WTC11 (cell line): ENCODE data around the gene ABHD16A. TPM values are rescaled to one million over a fixed set of nuclear protein-coding genes. Genes with fewer than 3 reads are reported as not detected.

Experiments used
- ATF1 ChIP-seq: sonication (generic); formaldehyde crosslinking; IDR thresholded peaks from 2 replicates; pipeline ENCODE4 v1.8.1; 2023; ENCODE audit warnings: mild to moderate bottlenecking, moderate library complexity, missing genetic modification reagents
- CREB1 ChIP-seq: sonication (generic); formaldehyde crosslinking; IDR thresholded peaks from 2 replicates; pipeline ENCODE4 v1.8.0; 2023; ENCODE audit warnings: mild to moderate bottlenecking, missing genetic modification reagents
- ELF4 ChIP-seq: sonication (generic); formaldehyde crosslinking; IDR thresholded peaks from 2 replicates; pipeline ENCODE4 v1.8.1; 2022; ENCODE audit warnings: low read depth, mild to moderate bottlenecking, moderate library complexity, missing genetic modification reagents
- FOXK1 ChIP-seq: sonication (generic); formaldehyde crosslinking; IDR thresholded peaks from 2 replicates; pipeline ENCODE4 v1.8.0; 2022; ENCODE audit warnings: mild to moderate bottlenecking, moderate library complexity, missing genetic modification reagents
- FOXP1 ChIP-seq: sonication (generic); formaldehyde crosslinking; IDR thresholded peaks from 2 replicates; pipeline ENCODE4 v1.8.0; 2022; ENCODE audit warnings: missing genetic modification reagents, mild to moderate bottlenecking, moderate library complexity, borderline replicate concordance
- GRHL2 ChIP-seq: fragments of 250-450 bp; sonication (Bioruptor Pico); IDR thresholded peaks from 2 replicates; pipeline ENCODE4 v1.8.0; 2022; ENCODE audit warnings: mild to moderate bottlenecking, moderate library complexity; ENCODE audit not compliant: insufficient replicate concordance, severe bottlenecking
- NFE2L1 ChIP-seq: sonication (generic); formaldehyde crosslinking; IDR thresholded peaks from 2 replicates; pipeline ENCODE4 v1.8.1; 2023; ENCODE audit warnings: missing genetic modification reagents
- NFYB ChIP-seq: sonication (generic); formaldehyde crosslinking; conservative IDR thresholded peaks from 2 replicates; pipeline ENCODE4 v1.8.0; 2022; ENCODE audit warnings: low read depth, missing genetic modification reagents
- NR2C2 ChIP-seq: sonication (generic); formaldehyde crosslinking; IDR thresholded peaks from 2 replicates; pipeline ENCODE4 v1.8.0; 2022; ENCODE audit warnings: mild to moderate bottlenecking, missing genetic modification reagents
- SMAD4 ChIP-seq: sonication (generic); formaldehyde crosslinking; IDR thresholded peaks from 2 replicates; pipeline ENCODE4 v1.8.0; 2022; ENCODE audit warnings: mild to moderate bottlenecking, missing genetic modification reagents
- SP1 ChIP-seq: sonication (generic); formaldehyde crosslinking; conservative IDR thresholded peaks from 2 replicates; pipeline ENCODE4 v1.8.1; 2022; ENCODE audit warnings: missing genetic modification reagents
- TEAD1 ChIP-seq: sonication (generic); formaldehyde crosslinking; IDR thresholded peaks from 2 replicates; pipeline ENCODE4 v1.8.0; 2022; ENCODE audit warnings: mild to moderate bottlenecking, missing genetic modification reagents
- TEAD4 ChIP-seq: sonication (generic); formaldehyde crosslinking; IDR thresholded peaks from 2 replicates; pipeline ENCODE4 v1.8.0; 2022; ENCODE audit warnings: mild to moderate bottlenecking, missing genetic modification reagents
- ZNF232 ChIP-seq: sonication (generic); formaldehyde crosslinking; IDR thresholded peaks from 2 replicates; pipeline ENCODE4 v1.8.0; 2022; ENCODE audit warnings: mild to moderate bottlenecking, missing genetic modification reagents
- ZNF263 ChIP-seq: sonication (generic); formaldehyde crosslinking; IDR thresholded peaks from 2 replicates; pipeline ENCODE4 v1.8.1; 2022; ENCODE audit warnings: low read depth, mild to moderate bottlenecking, moderate library complexity, missing genetic modification reagents
- ZNF416 ChIP-seq: fragments of 250-450 bp; sonication (Bioruptor Pico); IDR thresholded peaks from 2 replicates; pipeline ENCODE4 v1.9.0; 2021; ENCODE audit warnings: mild to moderate bottlenecking, inconsistent platforms
- total RNA-seq: library from RNA; stranded (reverse); gene quantifications from 3 replicates; pipeline ENCODE4 v1.2.3, GENCODE V29; 2021
- TF ChIP-seq, protein P1 (sequence below): sonication (generic); formaldehyde crosslinking; IDR thresholded peaks from 2 replicates; pipeline ENCODE4 v1.8.1; 2022; ENCODE audit warnings: low read depth, missing genetic modification reagents, borderline replicate concordance
- TF ChIP-seq, protein P2 (sequence below): sonication (generic); formaldehyde crosslinking; IDR thresholded peaks from 2 replicates; pipeline ENCODE4 v1.8.1; 2022; ENCODE audit warnings: low read depth, mild to moderate bottlenecking, moderate library complexity, missing genetic modification reagents, borderline replicate concordance
- TF ChIP-seq, protein P3 (sequence below): sonication (generic); formaldehyde crosslinking; IDR thresholded peaks from 2 replicates; pipeline ENCODE4 v1.8.1; 2023; ENCODE audit warnings: mild to moderate bottlenecking, missing genetic modification reagents, borderline replicate concordance
- TF ChIP-seq, protein P4 (sequence below): fragments of 250-450 bp; sonication (Bioruptor Pico); conservative IDR thresholded peaks from 2 replicates; pipeline ENCODE4 v1.9.0; 2021; ENCODE audit warnings: mild to moderate bottlenecking
- TF ChIP-seq, protein P5 (sequence below): sonication (generic); formaldehyde crosslinking; IDR thresholded peaks from 2 replicates; pipeline ENCODE4 v1.8.1; 2023; ENCODE audit warnings: mild to moderate bottlenecking, missing genetic modification reagents
- TF ChIP-seq, protein P6 (sequence below): sonication (generic); formaldehyde crosslinking; IDR thresholded peaks from 2 replicates; pipeline ENCODE4 v1.8.0; 2022; ENCODE audit warnings: missing genetic modification reagents
- TF ChIP-seq, protein P7 (sequence below): sonication (generic); formaldehyde crosslinking; IDR thresholded peaks from 2 replicates; pipeline ENCODE4 v1.8.1; 2022; ENCODE audit warnings: mild to moderate bottlenecking, moderate library complexity, missing genetic modification reagents

Gene ABHD16A
- total RNA-seq, 1 experiment from 2014 or later: 28.6 TPM

DNA sequence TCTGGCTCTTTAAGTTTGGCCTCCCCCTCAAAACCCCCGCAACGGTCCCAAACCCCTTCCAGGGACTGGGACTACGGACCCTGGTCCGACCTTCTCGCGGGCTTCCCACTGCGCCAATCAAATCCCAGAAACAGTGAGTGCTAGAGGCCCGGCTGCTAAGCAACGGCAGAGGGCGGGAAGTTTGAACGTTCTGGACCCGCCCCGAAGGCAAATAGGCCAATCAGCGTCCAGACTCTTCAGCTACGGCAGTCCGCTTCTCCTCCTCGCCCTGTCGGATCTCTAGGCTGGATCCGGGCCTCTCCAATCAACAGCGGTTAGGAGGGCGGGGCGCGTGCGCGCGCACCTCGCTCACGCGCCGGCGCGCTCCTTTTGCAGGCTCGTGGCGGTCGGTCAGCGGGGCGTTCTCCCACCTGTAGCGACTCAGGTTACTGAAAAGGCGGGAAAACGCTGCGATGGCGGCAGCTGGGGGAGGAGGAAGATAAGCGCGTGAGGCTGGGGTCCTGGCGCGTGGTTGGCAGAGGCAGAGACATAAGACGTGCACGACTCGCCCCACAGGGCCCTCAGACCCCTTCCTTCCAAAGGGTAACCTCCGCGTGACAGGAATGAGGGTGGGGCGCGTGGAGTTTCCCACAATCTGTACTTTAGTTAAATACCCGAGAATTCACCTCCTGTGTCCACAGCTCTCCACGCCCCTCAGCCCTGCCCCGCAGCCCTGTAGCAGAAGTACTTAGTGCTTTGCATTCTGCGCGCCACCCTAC is 36.7 kb upstream of the ABHD16A start, which contains the start of gene MSH5 (continued):
- TF ChIP-seq, protein P1, sequence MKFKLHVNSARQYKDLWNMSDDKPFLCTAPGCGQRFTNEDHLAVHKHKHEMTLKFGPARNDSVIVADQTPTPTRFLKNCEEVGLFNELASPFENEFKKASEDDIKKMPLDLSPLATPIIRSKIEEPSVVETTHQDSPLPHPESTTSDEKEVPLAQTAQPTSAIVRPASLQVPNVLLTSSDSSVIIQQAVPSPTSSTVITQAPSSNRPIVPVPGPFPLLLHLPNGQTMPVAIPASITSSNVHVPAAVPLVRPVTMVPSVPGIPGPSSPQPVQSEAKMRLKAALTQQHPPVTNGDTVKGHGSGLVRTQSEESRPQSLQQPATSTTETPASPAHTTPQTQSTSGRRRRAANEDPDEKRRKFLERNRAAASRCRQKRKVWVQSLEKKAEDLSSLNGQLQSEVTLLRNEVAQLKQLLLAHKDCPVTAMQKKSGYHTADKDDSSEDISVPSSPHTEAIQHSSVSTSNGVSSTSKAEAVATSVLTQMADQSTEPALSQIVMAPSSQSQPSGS: peak; percentile 87; the same call in 1 of the 2 replicates
- TF ChIP-seq NR2C2 (CRISPR knock-in tag) (peak; percentile 66; the same call in 1 of the 2 replicates), SMAD4 (CRISPR knock-in tag) (peak; percentile 87), FOXP1 (CRISPR knock-in tag) (peak; percentile 99), GRHL2 (no peak), TEAD4 (CRISPR knock-in tag) (peak; percentile 89), ZNF232 (CRISPR knock-in tag) (peak; percentile 98), NFE2L1 (peak; percentile 99), ATF1 (CRISPR knock-in tag) (peak; percentile 27; the same call in 1 of the 2 replicates), FOXK1 (CRISPR knock-in tag) (peak; percentile 95), SP1 (CRISPR knock-in tag) (peak; percentile 93), ZNF416 (CRISPR knock-in tag) (no peak), TEAD1 (CRISPR knock-in tag) (peak; percentile 98), CREB1 (CRISPR knock-in tag) (peak; percentile 93), ZNF263 (CRISPR knock-in tag) (0 out of 2 replicates have a peak, but pooled peaks have one; percentile 35), ELF4 (CRISPR knock-in tag) (no peak), NFYB (CRISPR knock-in tag) (peak; percentile 87)
- TF ChIP-seq, protein P2, sequence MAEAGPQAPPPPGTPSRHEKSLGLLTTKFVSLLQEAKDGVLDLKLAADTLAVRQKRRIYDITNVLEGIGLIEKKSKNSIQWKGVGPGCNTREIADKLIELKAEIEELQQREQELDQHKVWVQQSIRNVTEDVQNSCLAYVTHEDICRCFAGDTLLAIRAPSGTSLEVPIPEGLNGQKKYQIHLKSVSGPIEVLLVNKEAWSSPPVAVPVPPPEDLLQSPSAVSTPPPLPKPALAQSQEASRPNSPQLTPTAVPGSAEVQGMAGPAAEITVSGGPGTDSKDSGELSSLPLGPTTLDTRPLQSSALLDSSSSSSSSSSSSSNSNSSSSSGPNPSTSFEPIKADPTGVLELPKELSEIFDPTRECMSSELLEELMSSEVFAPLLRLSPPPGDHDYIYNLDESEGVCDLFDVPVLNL (CRISPR knock-in tag): peak; percentile 96
- TF ChIP-seq, protein P3, sequence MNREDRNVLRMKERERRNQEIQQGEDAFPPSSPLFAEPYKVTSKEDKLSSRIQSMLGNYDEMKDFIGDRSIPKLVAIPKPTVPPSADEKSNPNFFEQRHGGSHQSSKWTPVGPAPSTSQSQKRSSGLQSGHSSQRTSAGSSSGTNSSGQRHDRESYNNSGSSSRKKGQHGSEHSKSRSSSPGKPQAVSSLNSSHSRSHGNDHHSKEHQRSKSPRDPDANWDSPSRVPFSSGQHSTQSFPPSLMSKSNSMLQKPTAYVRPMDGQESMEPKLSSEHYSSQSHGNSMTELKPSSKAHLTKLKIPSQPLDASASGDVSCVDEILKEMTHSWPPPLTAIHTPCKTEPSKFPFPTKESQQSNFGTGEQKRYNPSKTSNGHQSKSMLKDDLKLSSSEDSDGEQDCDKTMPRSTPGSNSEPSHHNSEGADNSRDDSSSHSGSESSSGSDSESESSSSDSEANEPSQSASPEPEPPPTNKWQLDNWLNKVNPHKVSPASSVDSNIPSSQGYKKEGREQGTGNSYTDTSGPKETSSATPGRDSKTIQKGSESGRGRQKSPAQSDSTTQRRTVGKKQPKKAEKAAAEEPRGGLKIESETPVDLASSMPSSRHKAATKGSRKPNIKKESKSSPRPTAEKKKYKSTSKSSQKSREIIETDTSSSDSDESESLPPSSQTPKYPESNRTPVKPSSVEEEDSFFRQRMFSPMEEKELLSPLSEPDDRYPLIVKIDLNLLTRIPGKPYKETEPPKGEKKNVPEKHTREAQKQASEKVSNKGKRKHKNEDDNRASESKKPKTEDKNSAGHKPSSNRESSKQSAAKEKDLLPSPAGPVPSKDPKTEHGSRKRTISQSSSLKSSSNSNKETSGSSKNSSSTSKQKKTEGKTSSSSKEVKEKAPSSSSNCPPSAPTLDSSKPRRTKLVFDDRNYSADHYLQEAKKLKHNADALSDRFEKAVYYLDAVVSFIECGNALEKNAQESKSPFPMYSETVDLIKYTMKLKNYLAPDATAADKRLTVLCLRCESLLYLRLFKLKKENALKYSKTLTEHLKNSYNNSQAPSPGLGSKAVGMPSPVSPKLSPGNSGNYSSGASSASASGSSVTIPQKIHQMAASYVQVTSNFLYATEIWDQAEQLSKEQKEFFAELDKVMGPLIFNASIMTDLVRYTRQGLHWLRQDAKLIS: no peak
- TF ChIP-seq, protein P4, sequence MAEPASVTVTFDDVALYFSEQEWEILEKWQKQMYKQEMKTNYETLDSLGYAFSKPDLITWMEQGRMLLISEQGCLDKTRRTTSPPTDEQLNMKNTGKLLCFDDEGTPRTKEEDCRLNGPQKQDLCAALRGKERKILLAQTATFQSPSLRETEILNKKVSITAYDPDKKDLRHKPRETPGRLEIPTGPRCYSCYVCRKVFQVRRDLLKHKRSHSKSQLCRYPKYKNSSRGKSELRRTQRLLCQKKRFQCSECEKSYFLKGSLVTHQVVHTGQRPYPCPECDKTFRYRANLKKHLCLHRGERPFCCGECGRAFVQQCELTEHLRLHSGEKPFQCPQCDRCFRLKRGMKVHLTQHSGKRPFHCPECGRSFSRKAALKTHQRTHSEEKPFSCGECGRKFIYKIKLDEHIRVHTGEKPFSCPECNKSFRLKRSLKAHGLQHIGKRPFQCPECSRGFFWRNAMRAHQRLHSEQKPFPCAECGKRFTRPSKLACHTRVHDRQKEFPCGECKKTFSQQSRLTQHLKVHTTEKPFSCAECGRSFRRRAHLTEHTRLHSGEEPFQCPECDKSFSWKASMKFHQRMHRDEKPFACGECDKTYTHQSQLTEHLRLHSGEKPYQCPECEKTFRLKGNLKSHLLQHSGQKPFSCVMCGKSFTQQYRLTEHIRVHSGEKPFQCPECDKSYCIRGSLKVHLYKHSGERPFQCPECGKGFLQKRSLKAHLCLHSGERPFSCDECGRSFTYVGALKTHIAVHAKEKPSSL (CRISPR knock-in tag): no peak
- TF ChIP-seq, protein P5, sequence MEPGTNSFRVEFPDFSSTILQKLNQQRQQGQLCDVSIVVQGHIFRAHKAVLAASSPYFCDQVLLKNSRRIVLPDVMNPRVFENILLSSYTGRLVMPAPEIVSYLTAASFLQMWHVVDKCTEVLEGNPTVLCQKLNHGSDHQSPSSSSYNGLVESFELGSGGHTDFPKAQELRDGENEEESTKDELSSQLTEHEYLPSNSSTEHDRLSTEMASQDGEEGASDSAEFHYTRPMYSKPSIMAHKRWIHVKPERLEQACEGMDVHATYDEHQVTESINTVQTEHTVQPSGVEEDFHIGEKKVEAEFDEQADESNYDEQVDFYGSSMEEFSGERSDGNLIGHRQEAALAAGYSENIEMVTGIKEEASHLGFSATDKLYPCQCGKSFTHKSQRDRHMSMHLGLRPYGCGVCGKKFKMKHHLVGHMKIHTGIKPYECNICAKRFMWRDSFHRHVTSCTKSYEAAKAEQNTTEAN: peak; percentile 98
- TF ChIP-seq, protein P6, sequence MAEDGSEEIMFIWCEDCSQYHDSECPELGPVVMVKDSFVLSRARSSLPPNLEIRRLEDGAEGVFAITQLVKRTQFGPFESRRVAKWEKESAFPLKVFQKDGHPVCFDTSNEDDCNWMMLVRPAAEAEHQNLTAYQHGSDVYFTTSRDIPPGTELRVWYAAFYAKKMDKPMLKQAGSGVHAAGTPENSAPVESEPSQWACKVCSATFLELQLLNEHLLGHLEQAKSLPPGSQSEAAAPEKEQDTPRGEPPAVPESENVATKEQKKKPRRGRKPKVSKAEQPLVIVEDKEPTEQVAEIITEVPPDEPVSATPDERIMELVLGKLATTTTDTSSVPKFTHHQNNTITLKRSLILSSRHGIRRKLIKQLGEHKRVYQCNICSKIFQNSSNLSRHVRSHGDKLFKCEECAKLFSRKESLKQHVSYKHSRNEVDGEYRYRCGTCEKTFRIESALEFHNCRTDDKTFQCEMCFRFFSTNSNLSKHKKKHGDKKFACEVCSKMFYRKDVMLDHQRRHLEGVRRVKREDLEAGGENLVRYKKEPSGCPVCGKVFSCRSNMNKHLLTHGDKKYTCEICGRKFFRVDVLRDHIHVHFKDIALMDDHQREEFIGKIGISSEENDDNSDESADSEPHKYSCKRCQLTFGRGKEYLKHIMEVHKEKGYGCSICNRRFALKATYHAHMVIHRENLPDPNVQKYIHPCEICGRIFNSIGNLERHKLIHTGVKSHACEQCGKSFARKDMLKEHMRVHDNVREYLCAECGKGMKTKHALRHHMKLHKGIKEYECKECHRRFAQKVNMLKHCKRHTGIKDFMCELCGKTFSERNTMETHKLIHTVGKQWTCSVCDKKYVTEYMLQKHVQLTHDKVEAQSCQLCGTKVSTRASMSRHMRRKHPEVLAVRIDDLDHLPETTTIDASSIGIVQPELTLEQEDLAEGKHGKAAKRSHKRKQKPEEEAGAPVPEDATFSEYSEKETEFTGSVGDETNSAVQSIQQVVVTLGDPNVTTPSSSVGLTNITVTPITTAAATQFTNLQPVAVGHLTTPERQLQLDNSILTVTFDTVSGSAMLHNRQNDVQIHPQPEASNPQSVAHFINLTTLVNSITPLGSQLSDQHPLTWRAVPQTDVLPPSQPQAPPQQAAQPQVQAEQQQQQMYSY (CRISPR knock-in tag): peak; percentile 61
- TF ChIP-seq, protein P7, sequence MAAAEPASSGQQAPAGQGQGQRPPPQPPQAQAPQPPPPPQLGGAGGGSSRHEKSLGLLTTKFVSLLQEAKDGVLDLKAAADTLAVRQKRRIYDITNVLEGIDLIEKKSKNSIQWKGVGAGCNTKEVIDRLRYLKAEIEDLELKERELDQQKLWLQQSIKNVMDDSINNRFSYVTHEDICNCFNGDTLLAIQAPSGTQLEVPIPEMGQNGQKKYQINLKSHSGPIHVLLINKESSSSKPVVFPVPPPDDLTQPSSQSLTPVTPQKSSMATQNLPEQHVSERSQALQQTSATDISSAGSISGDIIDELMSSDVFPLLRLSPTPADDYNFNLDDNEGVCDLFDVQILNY: peak; percentile 100
